HG03575 (cell line): Measurements from ENCODE around the gene DDX55.
"Not testable (repeated sequence)": the region's sequence is repeated elsewhere in the genome, so short reads cannot be mapped to it uniquely, and the experiment has no call there.

ENCODE experiments used
- ATAC-seq: cut with Tn5 transposase; IDR thresholded peaks from one replicate; pipeline ENCODE4 v1.9.1; 2021; ENCODE audit not compliant: unreplicated experiment, insufficient number of reproducible peaks, low FRiP score; ENCODE audit errors: extremely low read depth

DDX55 gene

GRCh38 chr12:123603495-123603894 is 1.6 kb downstream of the DDX55 start:
- not testable (repeated sequence) for ATAC-seq

GRCh38 chr12:123607756-123608155 is 5.9 kb downstream of the DDX55 start:
- ATAC-seq = no peak

GRCh38 chr12:123608182-123608581 is 6.3 kb downstream of the DDX55 start:
- ATAC-seq = no peak

- no peak for ATAC-seq
Measured at GRCh38 chr12:123614110-123614509, 12.2 kb downstream of the DDX55 start.

- no peak for ATAC-seq
Measured at GRCh38 chr12:123614531-123614930, 12.6 kb downstream of the DDX55 start.

GRCh38 chr12:123617144-123617543 is 15.2 kb downstream of the DDX55 start:
- no peak for ATAC-seq

- ATAC-seq = no peak
Measured at GRCh38 chr12:123617580-123617979, 15.7 kb downstream of the DDX55 start.

GRCh38 chr12:123621101-123621500 is 19.2 kb downstream of the DDX55 start:
- ATAC-seq = no peak

- ATAC-seq = no peak
Measured at GRCh38 chr12:123621619-123622530, 20.0 kb downstream of the DDX55 start.

GRCh38 chr12:123633379-123634141 is 31.7 kb downstream of the DDX55 start, which contains the start of the genes EIF2B1 and GTF2H3:
TSS of gene EIF2B1 (minus strand) at chr12:123633686. CDS start at chr12:123633557, 129 bp downstream.
TSS of gene GTF2H3 (plus strand) at chr12:123633829. CDS start at chr12:123633860, 31 bp downstream.
- peak; percentile 45 for ATAC-seq

- ATAC-seq = no peak
Measured at GRCh38 chr12:123634142-123634561, 32.3 kb downstream of the DDX55 start.

- no peak for ATAC-seq
Measured at GRCh38 chr12:123643911-123644310, 42.0 kb downstream of the DDX55 start.

- no peak for ATAC-seq
Measured at GRCh38 chr12:123645380-123645779, 43.5 kb downstream of the DDX55 start.

- ATAC-seq = no peak
Measured at GRCh38 chr12:123645878-123646277, 44.0 kb downstream of the DDX55 start.

- no peak for ATAC-seq
Measured at GRCh38 chr12:123648401-123648800, 46.5 kb downstream of the DDX55 start.

GRCh38 chr12:123654129-123654701 is 52.3 kb downstream of the DDX55 start:
- no peak for ATAC-seq

GRCh38 chr12:123655420-123655819 is 53.5 kb downstream of the DDX55 start:
- ATAC-seq = peak; percentile 66

GRCh38 chr12:123656392-123656791 is 54.5 kb downstream of the DDX55 start:
- no peak for ATAC-seq

GRCh38 chr12:123657211-123657610 is 55.3 kb downstream of the DDX55 start:
- ATAC-seq = no peak
